Esophagus muscularis mucosa (tissue), 3 donors: ENCODE measurements around the gene IL15RA.

Source experiments
- POLR2A ChIP-seq: fragments of 450-650 bp; IDR thresholded peaks from one replicate; pipeline ENCODE4 v1.6.1; 2017; ENCODE audit warnings: antibody characterized with exemption, moderate library complexity, mild to moderate bottlenecking, low read depth
- POLR2AphosphoS5 ChIP-seq, 2 donors: sonication (generic); formaldehyde crosslinking; IDR thresholded peaks; one replicate each; pipeline ENCODE4 v1.6.1; 2017; ENCODE audit warnings: antibody characterized with exemption in 2 of 2
- TF ChIP-seq, protein P1 (sequence below), 3 experiments: fragments of 200-600 bp in 2 of 3; fragments of 450-650 bp in 1 of 3; sonication (generic) in 2 of 3; IDR thresholded peaks; one replicate each; pipeline ENCODE4 v1.5.1; 2017 to 2019; ENCODE audit warnings: antibody characterized with exemption in 3 of 3, mild to moderate bottlenecking in 2 of 3, moderate library complexity in 1 of 3

- TF ChIP-seq, protein P1, sequence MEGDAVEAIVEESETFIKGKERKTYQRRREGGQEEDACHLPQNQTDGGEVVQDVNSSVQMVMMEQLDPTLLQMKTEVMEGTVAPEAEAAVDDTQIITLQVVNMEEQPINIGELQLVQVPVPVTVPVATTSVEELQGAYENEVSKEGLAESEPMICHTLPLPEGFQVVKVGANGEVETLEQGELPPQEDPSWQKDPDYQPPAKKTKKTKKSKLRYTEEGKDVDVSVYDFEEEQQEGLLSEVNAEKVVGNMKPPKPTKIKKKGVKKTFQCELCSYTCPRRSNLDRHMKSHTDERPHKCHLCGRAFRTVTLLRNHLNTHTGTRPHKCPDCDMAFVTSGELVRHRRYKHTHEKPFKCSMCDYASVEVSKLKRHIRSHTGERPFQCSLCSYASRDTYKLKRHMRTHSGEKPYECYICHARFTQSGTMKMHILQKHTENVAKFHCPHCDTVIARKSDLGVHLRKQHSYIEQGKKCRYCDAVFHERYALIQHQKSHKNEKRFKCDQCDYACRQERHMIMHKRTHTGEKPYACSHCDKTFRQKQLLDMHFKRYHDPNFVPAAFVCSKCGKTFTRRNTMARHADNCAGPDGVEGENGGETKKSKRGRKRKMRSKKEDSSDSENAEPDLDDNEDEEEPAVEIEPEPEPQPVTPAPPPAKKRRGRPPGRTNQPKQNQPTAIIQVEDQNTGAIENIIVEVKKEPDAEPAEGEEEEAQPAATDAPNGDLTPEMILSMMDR (IDR thresholded peaks at IDR 0.05) = peak in 2 of 3 experiments; percentile 9 to 30
- TF ChIP-seq POLR2AphosphoS5 (IDR thresholded peaks at IDR 0.05) = peak; percentile 66 to 70
- no peak for TF ChIP-seq POLR2A
Measured at GRCh38 chr10:5977471-5978229, at the start of gene IL15RA.
